Stimulated activated CD4-positive, alpha-beta T cell treated with anti-CD3 and anti-CD28 coated beads, Interleukin-1b, Interleukin-23, amount 100 ng/mL, for 24 hours (primary cell): ENCODE measurements around the gene MRS2.

Experiments
- DNase-seq, 4 experiments: peaks; one replicate each; pipeline ENCODE4 v3.0.0-alpha.2; 2020; ENCODE audit warnings: low read depth in 4 of 4, low spot score in 1 of 4

The MRS2 gene

DNA sequence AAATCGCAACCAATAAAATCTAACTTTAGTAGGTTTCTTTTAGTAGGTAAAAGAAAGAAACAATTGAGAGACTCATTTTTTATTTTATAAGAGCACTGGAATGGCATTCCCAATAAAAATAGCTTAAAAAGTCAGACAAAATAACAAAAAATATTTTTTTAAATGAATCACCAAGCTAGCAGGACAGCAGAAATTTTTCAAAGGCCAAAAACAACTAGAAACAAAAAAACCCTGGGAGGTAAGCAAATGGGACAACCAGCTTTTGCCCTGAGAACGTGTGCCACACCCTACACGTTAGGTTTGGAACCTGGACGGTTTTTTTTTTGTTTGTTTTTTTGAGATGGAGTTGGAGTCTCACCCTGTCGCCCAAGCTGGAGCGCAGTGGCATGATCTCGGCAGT is 67.1 kb downstream of the MRS2 start:
- no peak for DNase-seq

DNA sequence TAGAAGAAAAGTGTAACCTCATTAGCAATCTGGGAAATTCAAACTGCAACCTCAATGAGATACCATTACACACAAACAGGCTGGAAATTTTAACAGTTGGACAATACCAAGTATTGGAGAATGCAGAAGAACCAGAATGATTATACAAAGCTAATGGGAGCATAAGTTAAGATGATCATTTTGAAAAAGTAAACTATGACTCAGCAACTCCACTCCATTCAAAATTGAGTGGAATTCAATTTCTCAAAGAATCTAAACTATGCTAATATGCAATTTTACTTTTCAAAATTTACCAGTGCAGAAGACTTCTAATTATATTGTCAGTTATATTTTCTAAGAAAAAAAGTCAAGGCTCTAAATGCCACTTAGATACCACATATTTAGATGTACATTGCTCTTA is 69.4 kb downstream of the MRS2 start:
- no peak for DNase-seq
